AG09309 (cell line): ENCODE measurements around the gene SLC66A1.
A peak's percentile ranks its signal among the peaks of the same experiment; 100 is the strongest.

Experiments used
- DNase-seq: peaks from one replicate; pipeline ENCODE4 v3.0.0-alpha.2; 2010; ENCODE audit warnings: low read depth
- H3K4me3 ChIP-seq: 2 replicates; pipeline ENCODE4 v1.5.1; 2011; ENCODE audit warnings: mild to moderate bottlenecking, low read depth, low read length, moderate library complexity; ENCODE audit not compliant: control insufficient read depth
- CTCF ChIP-seq: IDR thresholded peaks from 2 replicates; pipeline ENCODE4 v1.5.1; 2011; ENCODE audit warnings: mild to moderate bottlenecking, low read depth, low read length, inconsistent platforms; ENCODE audit not compliant: insufficient read depth, control insufficient read depth; ENCODE audit errors: missing control alignments

SLC66A1 gene

DNA sequence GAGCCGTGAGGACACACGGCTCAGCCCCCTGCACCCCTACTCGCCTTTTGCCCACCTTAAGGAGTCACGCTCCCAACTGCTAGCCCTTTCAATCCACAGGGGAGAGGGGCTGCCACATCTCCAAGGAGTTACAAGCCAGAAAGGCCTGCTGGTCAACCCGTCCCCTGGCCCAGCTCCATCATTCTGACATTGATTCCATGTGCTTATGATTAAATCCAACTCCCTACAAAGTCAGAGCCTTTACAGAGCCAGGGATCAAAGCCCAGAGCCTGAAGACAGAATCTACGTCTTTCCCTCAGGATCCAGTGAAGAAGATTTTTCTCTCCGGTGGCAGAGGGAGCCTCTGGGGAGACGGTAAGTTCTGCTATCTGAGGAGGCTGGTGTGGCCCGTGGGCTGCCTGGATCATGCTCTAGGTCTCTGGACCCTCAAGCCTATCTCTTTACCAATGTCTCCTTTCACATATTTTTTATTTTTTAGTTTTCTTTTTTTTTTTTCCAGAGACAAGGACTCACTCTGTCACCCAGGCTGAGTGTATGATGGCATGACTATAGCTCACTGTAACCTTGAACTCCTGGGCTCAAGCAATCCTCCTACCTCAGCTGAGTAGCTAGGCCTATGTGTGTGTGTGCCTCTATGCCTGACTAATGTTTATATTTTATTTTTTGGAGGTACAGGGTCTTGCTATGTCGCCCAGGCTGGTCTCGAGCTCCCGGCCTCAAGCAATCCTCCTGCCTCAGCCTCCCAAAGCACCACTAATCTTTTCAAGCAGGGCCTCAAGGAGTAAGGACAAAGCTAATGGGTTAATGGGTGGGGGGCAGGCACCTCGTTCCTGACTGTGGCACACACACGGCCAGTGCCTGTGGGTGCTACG, 61.3 kb downstream of the SLC66A1 start:
- peak; percentile 24 for DNase-seq
- no peak overlapping the region for H3K4me3 ChIP-seq
- TF ChIP-seq CTCF: no peak

DNA sequence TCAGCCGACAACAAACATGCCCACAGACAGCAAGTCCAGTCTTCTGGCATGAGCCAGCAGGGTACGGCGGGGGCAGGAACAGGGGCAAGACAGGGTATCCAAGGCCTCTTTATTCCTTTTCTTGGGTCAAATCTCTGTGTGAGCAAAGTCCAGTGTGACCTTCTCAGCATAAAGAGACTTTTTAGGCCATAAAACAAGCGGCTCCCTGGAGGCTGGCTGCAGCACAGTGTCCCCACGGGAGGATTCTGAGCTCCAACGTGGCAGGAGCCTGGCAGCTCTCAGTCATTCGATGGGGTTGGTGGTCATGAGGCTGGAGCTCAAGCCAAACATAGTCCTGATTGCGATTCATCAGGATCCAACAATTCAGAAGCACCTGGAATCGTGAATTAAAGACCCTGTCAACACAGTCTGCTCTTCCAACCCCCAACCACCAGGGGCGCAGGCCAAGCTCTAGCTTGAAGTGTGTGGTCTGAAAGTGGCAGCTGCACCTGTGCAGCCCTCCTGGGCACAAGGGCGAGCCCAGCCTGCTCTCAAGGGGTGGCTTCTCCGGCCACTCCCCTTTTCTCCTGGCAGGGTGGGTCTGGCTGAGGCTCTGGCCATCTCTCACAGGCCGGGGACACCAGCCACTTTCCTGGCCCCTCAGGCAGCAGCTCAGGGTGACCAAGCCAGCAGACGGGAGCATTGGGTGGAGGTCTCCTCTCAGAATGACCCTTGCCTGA, 62.1 kb downstream of the SLC66A1 start:
- DNase-seq: no peak
- no peak overlapping the region for H3K4me3 ChIP-seq
- TF ChIP-seq CTCF: peak; percentile 28

DNA sequence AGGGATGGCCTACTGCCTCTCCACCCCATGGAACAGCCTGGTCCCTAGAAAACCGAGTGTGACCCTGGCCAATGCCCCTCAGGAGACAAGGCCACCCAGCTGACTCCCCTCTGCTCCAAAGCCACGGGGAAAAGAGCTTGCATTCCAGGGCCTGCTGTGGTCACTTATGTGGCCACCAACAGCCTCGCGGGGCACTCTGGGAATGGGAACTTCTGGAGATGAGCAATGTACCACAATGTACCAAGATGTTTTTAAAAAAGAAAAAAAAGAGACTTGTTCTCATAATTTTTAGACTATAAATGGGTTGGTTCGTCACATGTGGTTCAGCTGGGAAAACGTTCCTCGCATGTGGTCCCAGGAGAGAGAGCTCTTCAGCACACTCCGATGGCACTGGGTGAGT, 62.8 kb downstream of the SLC66A1 start:
- no peak for TF ChIP-seq CTCF
- no peak overlapping the region for H3K4me3 ChIP-seq
- no peak for DNase-seq

- no peak for TF ChIP-seq CTCF
- DNase-seq: no peak
- no peak overlapping the region for H3K4me3 ChIP-seq
Observed at GRCh38 chr1:19375631-19376400, 63.7 kb downstream of the SLC66A1 start.

GRCh38 chr1:19376428-19377372, 64.6 kb downstream of the SLC66A1 start:
- DNase-seq: no peak
- H3K4me3 ChIP-seq: no peak overlapping the region
- TF ChIP-seq CTCF: no peak
